ENCODE measurements around the gene PSD4. TPM values are rescaled to one million over a fixed set of nuclear protein-coding genes. Genes with fewer than 3 reads are reported as not detected.

The PSD4 gene
- total and polyA plus RNA-seq, 2 experiments from 2014 or later = 15.1 to 26.5 TPM

GRCh38 chr2:113178891-113179290 lies 5.1 kb downstream of the PSD4 start:
- no peak overlapping the region for H3K4me3 ChIP-seq
- no peak for DNase-seq (ENCODE audit: low spot score)
- no peak overlapping the region for H3K4me2 ChIP-seq
- H3K36me3 ChIP-seq (replicated peaks; ENCODE audit: insufficient read depth, low read depth) = no peaks in the 10 kb centered on the region
- H3K27ac ChIP-seq = no peak overlapping the region
- no peak for TF ChIP-seq EZH2phosphoT487 (IDR thresholded peaks at IDR 0.05; ENCODE audit: low read depth, severe bottlenecking, unreplicated experiment)
- no peak for TF ChIP-seq EZH2 (IDR thresholded peaks at IDR 0.05; ENCODE audit: borderline replicate concordance)
- TF ChIP-seq CTCF (IDR thresholded peaks at IDR 0.05; ENCODE audit: poor library complexity) = no peak
- WGBS (ENCODE audit: low lambda C conversion rate, missing lambda C conversion rate) = 88% methylated on average over 4 of the region's 4 CpGs
- H3K4me1 ChIP-seq (ENCODE audit: insufficient read depth) = peaks cover 15% of the 10 kb centered on the region
- H2AFZ ChIP-seq = no peak overlapping the region
- no peaks in the 10 kb centered on the region for H3K79me2 ChIP-seq
- H4K20me1 ChIP-seq (ENCODE audit: insufficient read depth, poor library complexity, severe bottlenecking) = no peaks in the 10 kb centered on the region
- H3K9me3 ChIP-seq (ENCODE audit: low read depth) = no peaks in the 10 kb centered on the region
- no peaks in the 10 kb centered on the region for H3K9me2 ChIP-seq (replicated peaks; ENCODE audit: insufficient read depth)
- no peaks in the 10 kb centered on the region for H3K27me3 ChIP-seq

GRCh38 chr2:113179446-113180045 lies 5.8 kb downstream of the PSD4 start:
- Histone ChIP-seq H3K4me1 (ENCODE audit: insufficient read depth) (peaks cover 15% of the 10 kb centered on the region), H3K4me2 (no peak overlapping the region), H4K20me1 (ENCODE audit: insufficient read depth, poor library complexity, severe bottlenecking) (no peaks in the 10 kb centered on the region), H3K36me3 (replicated peaks; ENCODE audit: insufficient read depth, low read depth) (no peaks in the 10 kb centered on the region), H3K4me3 (no peak overlapping the region), H3K27me3 (no peaks in the 10 kb centered on the region), H3K79me2 (no peaks in the 10 kb centered on the region), H3K9me3 (ENCODE audit: low read depth) (no peaks in the 10 kb centered on the region), H3K9me2 (replicated peaks; ENCODE audit: insufficient read depth) (no peaks in the 10 kb centered on the region), H2AFZ (no peak overlapping the region), H3K27ac (no peak overlapping the region)
- DNase-seq (ENCODE audit: low spot score) = no peak
- TF ChIP-seq EZH2phosphoT487 (IDR thresholded peaks at IDR 0.05; ENCODE audit: low read depth, severe bottlenecking, unreplicated experiment) (no peak), EZH2 (IDR thresholded peaks at IDR 0.05; ENCODE audit: borderline replicate concordance) (no peak), CTCF (IDR thresholded peaks at IDR 0.05; ENCODE audit: poor library complexity) (no peak)
- 67% methylated on average over 8 of the region's 8 CpGs for WGBS (ENCODE audit: low lambda C conversion rate, missing lambda C conversion rate)

GRCh38 chr2:113180131-113180946 lies 6.6 kb downstream of the PSD4 start:
- WGBS (ENCODE audit: low lambda C conversion rate, missing lambda C conversion rate) = 71% methylated on average over 17 of the region's 17 CpGs
- Histone ChIP-seq H3K36me3 (replicated peaks; ENCODE audit: insufficient read depth, low read depth) (no peaks in the 10 kb centered on the region), H4K20me1 (ENCODE audit: insufficient read depth, poor library complexity, severe bottlenecking) (no peaks in the 10 kb centered on the region), H3K27ac (peak overlapping the region; percentile 88), H3K79me2 (no peaks in the 10 kb centered on the region), H3K4me2 (no peak overlapping the region), H3K27me3 (no peaks in the 10 kb centered on the region), H2AFZ (no peak overlapping the region), H3K4me1 (ENCODE audit: insufficient read depth) (peaks cover 15% of the 10 kb centered on the region), H3K4me3 (no peak overlapping the region), H3K9me2 (replicated peaks; ENCODE audit: insufficient read depth) (no peaks in the 10 kb centered on the region), H3K9me3 (ENCODE audit: low read depth) (no peaks in the 10 kb centered on the region)
- DNase-seq (ENCODE audit: low spot score) = peak; percentile 63
- TF ChIP-seq CTCF (IDR thresholded peaks at IDR 0.05; ENCODE audit: poor library complexity) = no peak
